ENCODE results near the gene FILIP1.

DNA sequence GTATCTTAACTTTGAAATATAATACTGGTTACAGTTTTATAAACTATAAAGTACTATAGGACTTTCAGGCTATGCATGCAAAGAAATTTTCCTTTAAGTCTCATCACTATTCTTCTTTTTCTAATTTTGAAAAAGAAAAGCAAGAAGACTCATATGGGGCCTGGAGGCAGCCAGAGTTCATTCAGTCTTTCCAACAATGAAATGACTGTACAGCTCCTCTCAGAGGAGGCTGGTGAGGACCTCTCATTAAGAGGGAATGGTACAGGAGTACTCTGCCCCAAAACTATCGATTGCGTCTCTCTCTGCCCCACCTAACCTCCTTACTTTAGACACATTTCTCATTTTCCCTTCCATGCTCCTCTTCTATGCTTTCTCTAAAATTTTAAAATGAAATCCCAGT is 66.3 kb downstream of the FILIP1 start:
- TF ChIP-seq, protein P1, sequence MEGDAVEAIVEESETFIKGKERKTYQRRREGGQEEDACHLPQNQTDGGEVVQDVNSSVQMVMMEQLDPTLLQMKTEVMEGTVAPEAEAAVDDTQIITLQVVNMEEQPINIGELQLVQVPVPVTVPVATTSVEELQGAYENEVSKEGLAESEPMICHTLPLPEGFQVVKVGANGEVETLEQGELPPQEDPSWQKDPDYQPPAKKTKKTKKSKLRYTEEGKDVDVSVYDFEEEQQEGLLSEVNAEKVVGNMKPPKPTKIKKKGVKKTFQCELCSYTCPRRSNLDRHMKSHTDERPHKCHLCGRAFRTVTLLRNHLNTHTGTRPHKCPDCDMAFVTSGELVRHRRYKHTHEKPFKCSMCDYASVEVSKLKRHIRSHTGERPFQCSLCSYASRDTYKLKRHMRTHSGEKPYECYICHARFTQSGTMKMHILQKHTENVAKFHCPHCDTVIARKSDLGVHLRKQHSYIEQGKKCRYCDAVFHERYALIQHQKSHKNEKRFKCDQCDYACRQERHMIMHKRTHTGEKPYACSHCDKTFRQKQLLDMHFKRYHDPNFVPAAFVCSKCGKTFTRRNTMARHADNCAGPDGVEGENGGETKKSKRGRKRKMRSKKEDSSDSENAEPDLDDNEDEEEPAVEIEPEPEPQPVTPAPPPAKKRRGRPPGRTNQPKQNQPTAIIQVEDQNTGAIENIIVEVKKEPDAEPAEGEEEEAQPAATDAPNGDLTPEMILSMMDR (IDR thresholded peaks at IDR 0.05): no peak
- TF ChIP-seq EP300 (IDR thresholded peaks at IDR 0.05): no peak

Data from ovary (tissue), 3 donors.